Measurements from ENCODE around the gene DYNC1I1. TPM values are rescaled to one million over a fixed set of nuclear protein-coding genes. Genes with fewer than 3 reads are reported as not detected.

The DYNC1I1 gene
- total RNA-seq, 1 donor from 2014 or later: 24.3 TPM

GRCh38 chr7:96090756-96091155 lies 318.4 kb downstream of the DYNC1I1 start:
- DNase-seq (ENCODE audit: low spot score): no peak
- intact Hi-C loops (cut with DNase I): no loop called here

GRCh38 chr7:96093435-96093834 lies 321.1 kb downstream of the DYNC1I1 start:
- DNase-seq (ENCODE audit: low spot score): no peak
- intact Hi-C loops (cut with DNase I): no loop called here

GRCh38 chr7:96097835-96098234 lies 325.5 kb downstream of the DYNC1I1 start:
- intact Hi-C loops (cut with DNase I): no loop called here

GRCh38 chr7:96100737-96101136 lies 328.4 kb downstream of the DYNC1I1 start:
- no peak for DNase-seq (ENCODE audit: low spot score)
- intact Hi-C loops (cut with DNase I): no loop called here

More at GRCh38 chr7:96097835-96098234, 325.5 kb downstream of the DYNC1I1 start:
- DNase-seq (ENCODE audit: low spot score): no peak

GRCh38 chr7:96102096-96102811 lies 329.9 kb downstream of the DYNC1I1 start:
- DNase-seq (ENCODE audit: low spot score): no peak
- intact Hi-C loops (cut with DNase I): no loop called here

GRCh38 chr7:96104984-96105383 lies 332.6 kb downstream of the DYNC1I1 start:
- no peak for DNase-seq (ENCODE audit: low spot score)
- intact Hi-C loops (cut with DNase I): no loop called here

- intact Hi-C loops (cut with DNase I): no loop called here
- no peak for DNase-seq (ENCODE audit: low spot score)
These were observed 339.1 kb downstream of the DYNC1I1 start for GRCh38 chr7:96111405-96111804.

- DNase-seq (ENCODE audit: low spot score): no peak
- intact Hi-C loops (cut with DNase I): no loop called here
These were observed 341.8 kb downstream of the DYNC1I1 start for GRCh38 chr7:96114190-96114589.

- no peak for DNase-seq (ENCODE audit: low spot score)
- intact Hi-C loops (cut with DNase I): no loop called here
These were observed 343.8 kb downstream of the DYNC1I1 start for GRCh38 chr7:96116173-96116572.

- intact Hi-C loops (cut with DNase I): no loop called here
- no peak for DNase-seq (ENCODE audit: low spot score)
These were observed 346.2 kb downstream of the DYNC1I1 start for GRCh38 chr7:96118449-96119001.

- intact Hi-C loops (cut with DNase I): no loop called here
- DNase-seq (ENCODE audit: low spot score): no peak
These were observed 348.3 kb downstream of the DYNC1I1 start for GRCh38 chr7:96120445-96121225.

- DNase-seq (ENCODE audit: low spot score): no peak
- intact Hi-C loops (cut with DNase I): no loop called here
These were observed 349.4 kb downstream of the DYNC1I1 start for GRCh38 chr7:96121752-96122151.

GRCh38 chr7:96122746-96123145 lies 350.4 kb downstream of the DYNC1I1 start:
- DNase-seq (ENCODE audit: low spot score): no peak
- intact Hi-C loops (cut with DNase I): no loop called here

- intact Hi-C loops (cut with DNase I): no loop called here
- DNase-seq (ENCODE audit: low spot score): no peak
These were observed 354.0 kb downstream of the DYNC1I1 start for GRCh38 chr7:96126382-96126781.

GRCh38 chr7:96127746-96128145 lies 355.4 kb downstream of the DYNC1I1 start:
- DNase-seq (ENCODE audit: low spot score): no peak
- intact Hi-C loops (cut with DNase I): no loop called here

GRCh38 chr7:96131525-96131924 lies 359.2 kb downstream of the DYNC1I1 start:
- intact Hi-C loops (cut with DNase I): no loop called here
- no peak for DNase-seq (ENCODE audit: low spot score)

GRCh38 chr7:96135241-96135640 lies 362.9 kb downstream of the DYNC1I1 start:
- intact Hi-C loops (cut with DNase I): no loop called here
- no peak for DNase-seq (ENCODE audit: low spot score)

- no peak for DNase-seq (ENCODE audit: low spot score)
- intact Hi-C loops (cut with DNase I): no loop called here
These were observed 364.4 kb downstream of the DYNC1I1 start for GRCh38 chr7:96136600-96137239.

GRCh38 chr7:96143495-96144259 lies 371.3 kb downstream of the DYNC1I1 start:
- DNase-seq (ENCODE audit: low spot score): no peak
- intact Hi-C loops (cut with DNase I): no loop called here

- intact Hi-C loops (cut with DNase I): no loop called here
- DNase-seq (ENCODE audit: low spot score): no peak
These were observed 371.8 kb downstream of the DYNC1I1 start for GRCh38 chr7:96144260-96144526.
